SK-N-MC (cell line): Measurements from ENCODE around the gene KRT6A.

ENCODE experiments used
- DNase-seq: peaks from one replicate; pipeline ENCODE4 v3.0.0-alpha.2; 2011; ENCODE audit warnings: low read depth, low spot score
- H3K27ac ChIP-seq: fragments of 200-600 bp; sonication (generic); 2 replicates; pipeline ENCODE4 v1.5.1; 2016; ENCODE audit warnings: mixed run types
- H3K36me3 ChIP-seq: fragments of 200-600 bp; sonication (generic); 2 replicates; pipeline ENCODE4 v1.6.1; 2017; ENCODE audit warnings: antibody characterized with exemption, low read length, mixed read lengths; ENCODE audit not compliant: insufficient read depth
- H3K4me3 ChIP-seq: fragments of 200-600 bp; sonication (generic); 2 replicates; pipeline ENCODE4 v1.5.1; 2016
- H3K9ac ChIP-seq: fragments of 200-600 bp; sonication (generic); 2 replicates; pipeline ENCODE4 v1.8.0; 2017; ENCODE audit warnings: mixed run types, mixed read lengths; ENCODE audit not compliant: insufficient read length
- H3K9me3 ChIP-seq: fragments of 200-600 bp; sonication (generic); 2 replicates; pipeline ENCODE4 v1.6.1; 2017; ENCODE audit warnings: low read depth, mild to moderate bottlenecking, antibody characterized with exemption, low read length, moderate library complexity, mixed read lengths
- EZH2 ChIP-seq: fragments of 200-600 bp; sonication (generic); IDR thresholded peaks from one replicate; pipeline ENCODE4 v1.6.1; 2017; ENCODE audit warnings: antibody characterized with exemption
- FOXP2 ChIP-seq: optimal IDR thresholded peaks from 2 replicates; pipeline ENCODE3; 2011; ENCODE audit warnings: mild to moderate bottlenecking, moderate library complexity; ENCODE audit not compliant: insufficient read depth; ENCODE audit errors: extremely low read length, control extremely low read depth
- POLR2AphosphoS5 ChIP-seq: IDR thresholded peaks from 2 replicates; pipeline ENCODE4 v1.6.1; 2012; ENCODE audit warnings: mild to moderate bottlenecking, low read depth, low read length, borderline replicate concordance

KRT6A gene

DNA sequence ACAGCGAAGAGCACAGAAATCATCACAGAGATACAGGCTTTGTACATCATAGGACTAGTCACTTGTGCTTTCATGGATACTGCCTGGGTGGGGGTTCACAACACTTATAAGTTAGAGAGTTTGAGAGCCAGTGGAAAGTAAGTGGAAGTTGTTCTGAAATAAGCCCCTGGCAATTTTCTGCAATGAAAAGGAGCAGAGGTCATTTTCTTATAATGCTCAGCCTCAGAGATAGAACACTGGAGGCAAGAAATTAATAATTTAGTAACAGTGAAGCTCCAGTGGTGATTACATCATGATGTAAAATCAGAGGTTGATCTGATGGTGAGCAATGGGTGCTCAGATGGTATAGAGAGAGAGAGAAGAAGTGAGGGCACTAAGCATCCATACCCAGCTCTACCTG, 5.8 kb downstream of the KRT6A start:
- no peak overlapping the region for H3K9ac ChIP-seq
- H3K9me3 ChIP-seq, result no peaks in the 10 kb centered on the region
- H3K36me3 ChIP-seq, result no peaks in the 10 kb centered on the region
- no peak overlapping the region for H3K4me3 ChIP-seq
- no peak for TF ChIP-seq FOXP2
- no peak for DNase-seq
- H3K27ac ChIP-seq, result no peak overlapping the region

DNA sequence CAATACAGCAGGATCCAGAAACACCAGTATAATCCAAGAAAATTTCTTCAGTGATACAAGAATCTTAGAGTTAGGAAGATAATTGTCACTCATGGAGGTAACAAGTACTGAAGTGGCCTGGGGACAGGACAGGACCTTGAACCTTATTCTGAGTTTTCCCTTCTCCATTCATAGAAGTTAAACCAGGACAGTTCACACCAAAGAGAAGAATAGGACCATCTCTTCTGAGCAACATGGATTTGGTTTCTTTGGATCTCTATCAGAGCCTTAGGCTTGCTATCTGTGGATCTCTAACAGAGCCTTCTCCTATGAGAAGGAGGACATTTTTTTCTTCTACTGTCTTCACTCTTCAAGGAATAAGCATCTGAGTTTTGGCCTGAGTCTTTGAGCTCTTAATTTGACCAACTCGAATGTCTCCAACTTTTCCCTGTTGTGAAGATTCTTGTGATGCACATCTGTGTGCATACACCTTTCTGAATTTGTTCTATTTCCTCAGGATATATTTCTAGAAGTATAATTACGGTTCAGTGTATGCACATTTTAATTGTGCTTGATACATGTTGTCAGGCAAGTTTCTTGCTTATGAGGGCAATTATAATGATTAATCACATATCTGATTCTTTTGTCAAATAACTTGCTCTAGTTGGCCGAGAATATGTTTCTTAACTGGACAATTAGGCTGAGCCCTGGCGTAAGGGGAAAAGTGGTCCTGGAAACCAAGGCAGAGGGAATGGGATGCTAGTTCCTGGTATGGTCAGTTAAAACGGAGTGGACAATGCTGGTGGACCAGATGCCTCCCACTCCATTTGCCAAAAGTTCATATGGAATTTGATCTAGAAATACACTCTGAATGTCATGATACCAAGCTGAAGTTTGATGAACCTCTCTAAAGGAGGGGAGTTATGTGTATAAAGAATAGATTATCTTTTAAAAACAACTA, 6.6 kb downstream of the KRT6A start:
- Histone ChIP-seq H3K9me3 (no peaks in the 10 kb centered on the region), H3K27ac (no peak overlapping the region), H3K9ac (no peak overlapping the region), H3K36me3 (no peaks in the 10 kb centered on the region), H3K4me3 (no peak overlapping the region)
- DNase-seq, result no peak
- TF ChIP-seq FOXP2, result no peak
- no peak for TF ChIP-seq EZH2
- TF ChIP-seq POLR2AphosphoS5, result no peak

DNA sequence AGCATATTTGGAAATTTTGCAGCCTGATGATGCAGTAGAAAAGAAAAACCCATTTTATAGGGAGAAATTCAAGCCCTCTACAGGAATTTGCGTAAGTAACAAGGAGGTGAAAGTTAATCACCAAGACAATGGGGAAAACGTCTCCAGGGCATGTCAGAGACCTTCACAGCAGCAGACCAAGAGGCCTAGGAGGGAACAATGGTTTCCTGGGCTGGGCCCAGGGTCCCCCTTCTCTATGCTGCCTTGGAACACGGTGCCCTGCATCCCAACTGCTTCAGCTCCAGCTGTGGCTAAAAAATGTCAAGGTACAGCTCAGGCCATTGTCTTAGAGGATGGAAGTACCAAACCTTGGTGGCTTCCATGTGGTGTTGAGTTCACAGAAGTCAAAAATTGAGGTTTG, 13.0 kb downstream of the KRT6A start:
- H3K9ac ChIP-seq, result no peak overlapping the region
- no peak for DNase-seq
- H3K9me3 ChIP-seq, result no peaks in the 10 kb centered on the region
- no peak for TF ChIP-seq EZH2
- TF ChIP-seq POLR2AphosphoS5, result no peak
- no peak for TF ChIP-seq FOXP2
- no peaks in the 10 kb centered on the region for H3K36me3 ChIP-seq
- H3K27ac ChIP-seq, result no peak overlapping the region
- no peak overlapping the region for H3K4me3 ChIP-seq

DNA sequence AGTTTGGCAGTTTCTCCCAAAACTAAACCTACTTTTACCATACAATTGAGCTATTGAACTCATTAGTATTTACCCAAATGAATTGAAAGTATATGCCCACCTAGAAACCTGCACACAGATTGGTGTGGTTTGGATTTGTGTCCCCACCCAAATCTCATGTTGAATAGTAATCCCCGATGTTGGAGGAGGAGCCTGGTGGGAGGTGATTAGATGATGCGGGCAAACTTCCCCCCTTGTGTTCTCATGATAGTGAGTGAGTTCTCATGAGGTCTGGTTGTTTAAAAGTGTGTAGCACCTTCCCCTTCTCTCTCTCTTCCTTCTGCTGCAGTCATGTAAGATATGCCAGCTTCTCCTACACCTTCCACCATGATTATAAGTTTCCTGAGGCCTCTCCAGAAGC, 15.4 kb downstream of the KRT6A start:
- no peaks in the 10 kb centered on the region for H3K36me3 ChIP-seq
- H3K4me3 ChIP-seq, result no peak overlapping the region
- TF ChIP-seq EZH2 (no peak), FOXP2 (no peak), POLR2AphosphoS5 (no peak)
- no peak for DNase-seq
- no peaks in the 10 kb centered on the region for H3K9me3 ChIP-seq
- H3K27ac ChIP-seq, result no peak overlapping the region
- H3K9ac ChIP-seq, result no peak overlapping the region

DNA sequence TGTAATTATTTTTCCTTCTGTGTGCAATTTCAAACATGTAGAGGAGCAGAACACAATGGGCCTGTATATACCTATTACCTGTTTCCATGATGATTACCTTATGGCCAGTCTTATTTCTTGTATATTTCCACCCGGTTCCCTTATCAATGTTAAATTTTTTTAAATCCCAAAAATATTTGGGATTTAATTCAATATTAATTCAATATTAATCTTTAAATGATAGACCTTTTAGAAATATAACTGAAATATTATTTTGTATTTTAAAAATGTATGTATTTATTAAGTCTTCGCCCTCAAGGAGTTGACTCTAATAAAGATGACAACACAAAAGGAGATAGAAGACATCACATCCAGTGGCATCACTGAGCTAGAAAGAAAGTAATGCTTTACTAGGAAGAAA, 18.8 kb downstream of the KRT6A start:
- H3K4me3 ChIP-seq, result no peak overlapping the region
- DNase-seq, result no peak
- H3K9me3 ChIP-seq, result no peaks in the 10 kb centered on the region
- H3K9ac ChIP-seq, result no peak overlapping the region
- no peak overlapping the region for H3K27ac ChIP-seq
- no peaks in the 10 kb centered on the region for H3K36me3 ChIP-seq
- TF ChIP-seq EZH2 (no peak), POLR2AphosphoS5 (no peak), FOXP2 (no peak)

DNA sequence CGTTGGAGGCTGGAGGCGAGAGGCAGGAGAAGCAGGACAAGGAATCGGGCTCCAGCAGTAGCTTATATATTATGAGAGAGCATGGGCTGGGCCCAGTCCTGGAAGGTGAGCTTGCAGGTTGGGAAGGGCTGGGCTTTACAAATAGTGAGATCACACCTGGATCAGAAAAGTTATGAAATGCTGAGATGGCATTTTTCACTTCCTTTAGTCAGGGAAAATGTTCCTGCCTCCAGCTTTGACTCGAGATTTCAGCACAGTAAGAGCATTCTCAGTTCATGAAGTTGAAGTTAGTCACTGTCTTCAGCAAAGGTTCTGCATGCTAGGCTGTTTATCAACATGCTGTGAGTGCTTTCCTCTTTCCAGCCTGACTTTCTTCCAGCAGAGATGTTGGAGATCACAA, 19.3 kb downstream of the KRT6A start, which contains the start of gene KRT6C:
Gene KRT6C (minus strand): TSS at position 38 of the 400 bp plus-strand sequence. CDS start 68 bp downstream, outside the sequence.
- Histone ChIP-seq H3K9ac (no peak within 1 kb of the TSS), H3K36me3 (no peaks in the 10 kb centered on the region), H3K4me3 (no peak within 1 kb of the TSS), H3K27ac (no peak within 1 kb of the TSS), H3K9me3 (no peaks in the 10 kb centered on the region)
- TF ChIP-seq FOXP2 (no peak), EZH2 (no peak), POLR2AphosphoS5 (no peak)
- no peak for DNase-seq

DNA sequence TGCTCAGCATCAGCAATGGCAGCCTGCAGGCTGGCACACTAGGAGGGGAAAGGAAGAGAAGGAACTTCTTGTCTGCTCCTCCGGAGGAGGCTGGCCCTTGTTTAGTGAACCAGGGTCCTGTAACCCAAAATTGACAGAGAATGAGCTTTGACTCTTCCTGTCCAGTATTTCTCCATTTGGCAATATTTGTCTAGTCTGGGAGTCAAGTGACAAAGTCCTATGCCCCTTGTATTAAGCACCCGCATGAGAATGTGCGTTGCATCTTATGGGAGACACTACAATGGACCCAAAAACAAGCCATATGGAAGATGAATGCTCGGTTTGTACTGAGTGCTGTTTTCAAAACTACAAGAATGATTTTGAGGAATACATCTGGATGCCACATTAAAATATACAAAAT, 23.2 kb downstream of the KRT6A start:
- H3K4me3 ChIP-seq, result no peak overlapping the region
- DNase-seq, result no peak
- H3K9ac ChIP-seq, result no peak overlapping the region
- H3K9me3 ChIP-seq, result no peaks in the 10 kb centered on the region
- no peak overlapping the region for H3K27ac ChIP-seq
- no peak for TF ChIP-seq FOXP2
- TF ChIP-seq EZH2, result no peak
- TF ChIP-seq POLR2AphosphoS5, result no peak
- no peaks in the 10 kb centered on the region for H3K36me3 ChIP-seq

DNA sequence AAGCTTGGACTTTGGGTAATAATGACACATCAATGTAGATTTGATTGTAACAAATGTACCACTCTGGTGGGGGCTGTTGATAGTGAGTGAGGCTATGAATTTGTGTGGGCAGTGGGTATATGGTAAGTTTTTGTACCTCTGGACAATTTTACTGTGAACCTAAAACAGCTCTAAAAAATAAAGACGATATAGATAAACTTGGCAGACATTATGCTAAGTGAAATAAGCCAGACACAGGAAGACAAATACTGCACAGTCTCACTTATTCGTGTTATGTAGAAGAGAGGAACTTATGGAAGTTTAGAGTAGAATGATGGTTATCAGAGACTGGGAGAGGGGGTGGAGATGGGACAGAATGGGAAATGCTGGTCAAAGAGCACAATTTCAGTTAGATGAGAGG, 28.2 kb downstream of the KRT6A start:
- no peaks in the 10 kb centered on the region for H3K36me3 ChIP-seq
- no peak for DNase-seq
- no peak overlapping the region for H3K4me3 ChIP-seq
- TF ChIP-seq FOXP2 (no peak), POLR2AphosphoS5 (no peak), EZH2 (no peak)
- no peak overlapping the region for H3K9ac ChIP-seq
- no peaks in the 10 kb centered on the region for H3K9me3 ChIP-seq
- no peak overlapping the region for H3K27ac ChIP-seq
